Neural progenitor cell (in vitro differentiated cells): ENCODE data around the gene KRTAP1-1.

Source experiments
- EZH2 ChIP-seq: fragments of 200-600 bp; sonication (generic); IDR thresholded peaks from 2 replicates; pipeline ENCODE4 v1.6.1; 2017; ENCODE audit warnings: antibody characterized with exemption, mild to moderate bottlenecking, moderate library complexity
- TF ChIP-seq, protein P1 (sequence below): fragments of 200-600 bp; sonication (generic); IDR thresholded peaks from 2 replicates; pipeline ENCODE4 v1.5.1; 2017; ENCODE audit warnings: antibody characterized with exemption, mild to moderate bottlenecking

DNA sequence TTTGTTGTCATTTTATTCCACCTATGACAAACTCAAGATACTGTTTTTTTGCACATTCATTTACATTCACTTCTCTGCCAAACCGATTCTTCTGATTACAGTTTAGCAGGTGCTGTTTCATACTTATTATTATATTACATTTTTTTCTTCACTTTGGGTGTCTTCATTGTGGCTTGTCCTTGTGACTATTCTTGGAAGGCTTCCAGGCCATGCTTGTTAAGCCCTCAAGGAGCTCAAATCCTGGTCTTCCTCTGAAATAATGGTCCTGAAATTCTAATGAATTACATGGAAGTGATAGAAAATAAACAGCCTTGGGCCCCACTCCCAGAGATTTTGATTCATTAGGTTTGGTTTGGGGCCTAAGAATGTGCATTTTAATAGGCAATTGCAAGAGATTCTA is 23.1 kb upstream of the KRTAP1-1 start:
- TF ChIP-seq EZH2: no peak
- TF ChIP-seq, protein P1, sequence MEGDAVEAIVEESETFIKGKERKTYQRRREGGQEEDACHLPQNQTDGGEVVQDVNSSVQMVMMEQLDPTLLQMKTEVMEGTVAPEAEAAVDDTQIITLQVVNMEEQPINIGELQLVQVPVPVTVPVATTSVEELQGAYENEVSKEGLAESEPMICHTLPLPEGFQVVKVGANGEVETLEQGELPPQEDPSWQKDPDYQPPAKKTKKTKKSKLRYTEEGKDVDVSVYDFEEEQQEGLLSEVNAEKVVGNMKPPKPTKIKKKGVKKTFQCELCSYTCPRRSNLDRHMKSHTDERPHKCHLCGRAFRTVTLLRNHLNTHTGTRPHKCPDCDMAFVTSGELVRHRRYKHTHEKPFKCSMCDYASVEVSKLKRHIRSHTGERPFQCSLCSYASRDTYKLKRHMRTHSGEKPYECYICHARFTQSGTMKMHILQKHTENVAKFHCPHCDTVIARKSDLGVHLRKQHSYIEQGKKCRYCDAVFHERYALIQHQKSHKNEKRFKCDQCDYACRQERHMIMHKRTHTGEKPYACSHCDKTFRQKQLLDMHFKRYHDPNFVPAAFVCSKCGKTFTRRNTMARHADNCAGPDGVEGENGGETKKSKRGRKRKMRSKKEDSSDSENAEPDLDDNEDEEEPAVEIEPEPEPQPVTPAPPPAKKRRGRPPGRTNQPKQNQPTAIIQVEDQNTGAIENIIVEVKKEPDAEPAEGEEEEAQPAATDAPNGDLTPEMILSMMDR: no peak
